HCT116 (cell line): ENCODE results near the gene STRA8. TPM values are rescaled to one million over a fixed set of nuclear protein-coding genes. Genes with fewer than 3 reads are reported as not detected.

Experiments
- ATAC-seq: fragments of 200-7000 bp; cut with Tn5 transposase; 2 replicates; pipeline ENCODE4 v1.9.1; 2020; ENCODE audit warnings: mild to moderate bottlenecking, moderate library complexity
- BruUV-seq: library from RNA; stranded (reverse); fragments of 400-500 nt; replicated peaks from 2 replicates; lab custom pipeline; 2021; lab: Mats Ljungman, UMichigan
- CTCF ChIA-PET: fragments of 300-600 bp; sonication (Branson Sonifier 250); formaldehyde crosslinking; loops from one replicate; lab custom pipeline; 2021; ENCODE audit warnings: antibody characterized with exemption; lab: Charles Lee
- POLR2A ChIA-PET: fragments of 300-600, 350-600 bp; sonication (Branson Sonifier 250); formaldehyde crosslinking; loops from one replicate; lab custom pipeline; 2021; ENCODE audit warnings: antibody characterized with exemption; lab: Charles Lee
- RAD21 ChIA-PET, 2 experiments: fragments of 300-600 bp; sonication (Branson Sonifier 250); formaldehyde crosslinking; loops; one replicate each; lab custom pipeline; 2023; ENCODE audit warnings: low total read pairs in 2 of 2; ENCODE audit not compliant: uncharacterized antibody in 2 of 2, unreplicated experiment in 2 of 2, low non-redundant PET in 1 of 2; lab: Charles Lee
- DNase-seq: peaks from one replicate; pipeline ENCODE4 v3.0.0-alpha.2; 2010; ENCODE audit warnings: low read depth, low spot score
- H2AFZ ChIP-seq: fragments of 200-600 bp; shearing (Covaris generic), sonication (generic); 2 replicates; pipeline ENCODE4 v1.6.1; 2017; ENCODE audit warnings: low read depth, mixed run types, mixed read lengths, antibody characterized with exemption, low read length; ENCODE audit not compliant: poor library complexity, severe bottlenecking
- H3K27ac ChIP-seq: 2 replicates; pipeline ENCODE4 v1.5.1; 2012; ENCODE audit warnings: low read depth, low read length
- H3K27me3 ChIP-seq: fragments of 200-600 bp; sonication (generic); 2 replicates; pipeline ENCODE4 v1.6.1; 2016; ENCODE audit warnings: mixed run types, low read length, mixed read lengths; ENCODE audit not compliant: insufficient read depth
- H3K36me3 ChIP-seq, 2 experiments: fragments of 200-500 bp in 1 of 2; fragments of 200-600 bp in 1 of 2; sonication (Bioruptor generic) in 1 of 2; sonication (generic) in 1 of 2; 2 replicates each; pipeline versions ENCODE4 v1.5.1 to v1.6.1; 2014 to 2016; ENCODE audit warnings: low read length in 2 of 2, inconsistent platforms in 1 of 2, mixed read lengths in 1 of 2, mixed run types in 1 of 2; ENCODE audit not compliant: insufficient read depth in 2 of 2, control insufficient read depth in 1 of 2
- H3K4me1 ChIP-seq, 2 experiments: fragments of 200-600 bp in 1 of 2; sonication (generic) in 1 of 2; 2 replicates each; pipeline versions ENCODE4 v1.5.1 to v1.6.1; 2012 to 2017; ENCODE audit warnings: low read length in 2 of 2, inconsistent platforms in 1 of 2, mild to moderate bottlenecking in 1 of 2, mixed read lengths in 1 of 2, mixed run types in 1 of 2, moderate library complexity in 1 of 2; ENCODE audit not compliant: insufficient read depth in 2 of 2, control insufficient read depth in 1 of 2
- H3K4me2 ChIP-seq: fragments of 200-600 bp; sonication (generic); 2 replicates; pipeline ENCODE4 v1.6.1; 2017; ENCODE audit warnings: mixed run types, low read length, mixed read lengths
- H3K4me3 ChIP-seq, 2 experiments: fragments of 200-600 bp in 1 of 2; sonication (generic) in 1 of 2; replicated peaks in 1 of 2; 2 replicates each; pipeline ENCODE4 v1.5.1; 2011 to 2016; ENCODE audit warnings: low read length in 2 of 2, control low read depth in 1 of 2, low read depth in 1 of 2, mild to moderate bottlenecking in 1 of 2, mixed read lengths in 1 of 2, mixed run types in 1 of 2
- H3K79me2 ChIP-seq: fragments of 200-600 bp; sonication (generic); 2 replicates; pipeline ENCODE4 v1.6.1; 2017; ENCODE audit warnings: mild to moderate bottlenecking, mixed run types, low read length, moderate library complexity, mixed read lengths; ENCODE audit not compliant: insufficient read depth
- H3K9ac ChIP-seq: fragments of 200-600 bp; sonication (generic); 2 replicates; pipeline ENCODE4 v1.6.1; 2016; ENCODE audit warnings: low read length, mixed read lengths
- H3K9me2 ChIP-seq: fragments of 200-600 bp; sonication (generic), shearing (Covaris generic); 2 replicates; pipeline ENCODE4 v1.6.1; 2017; ENCODE audit warnings: mixed run types, mild to moderate bottlenecking, moderate library complexity; ENCODE audit not compliant: insufficient read depth
- H3K9me3 ChIP-seq, 2 experiments: fragments of 200-500 bp in 1 of 2; fragments of 200-600 bp in 1 of 2; sonication (Bioruptor generic) in 1 of 2; sonication (generic) in 1 of 2; 2 replicates each; pipeline ENCODE4 v1.6.1; 2014 to 2017; ENCODE audit warnings: low read length in 2 of 2, mixed read lengths in 2 of 2, inconsistent platforms in 1 of 2, low read depth in 1 of 2, mild to moderate bottlenecking in 1 of 2, mixed run types in 1 of 2, moderate library complexity in 1 of 2; ENCODE audit not compliant: control insufficient read depth in 1 of 2, insufficient read depth in 1 of 2
- H4K20me1 ChIP-seq: fragments of 200-600 bp; sonication (generic), shearing (Covaris generic); 2 replicates; pipeline ENCODE4 v1.6.1; 2017; ENCODE audit warnings: mixed run types, mild to moderate bottlenecking, moderate library complexity; ENCODE audit not compliant: insufficient read depth
- CBX3 ChIP-seq: IDR thresholded peaks from 2 replicates; pipeline ENCODE4 v1.6.1; 2012; ENCODE audit warnings: low read depth
- EGR1 ChIP-seq: IDR thresholded peaks from 2 replicates; pipeline ENCODE4 v1.6.1; 2012; ENCODE audit warnings: low read depth
- ELF1 ChIP-seq: IDR thresholded peaks from 2 replicates; pipeline ENCODE4 v1.6.1; 2012; ENCODE audit warnings: low read depth, borderline replicate concordance
- EZH2 ChIP-seq: fragments of 200-600 bp; sonication (generic); IDR thresholded peaks from 2 replicates; pipeline ENCODE4 v1.6.1; 2017; ENCODE audit warnings: antibody characterized with exemption, mixed run types
- FOSL1 ChIP-seq: IDR thresholded peaks from 2 replicates; pipeline ENCODE4 v1.6.1; 2012; ENCODE audit warnings: low read depth
- JUND ChIP-seq: IDR thresholded peaks from 2 replicates; pipeline ENCODE4 v1.6.1; 2012
- POLR2A ChIP-seq: IDR thresholded peaks from 2 replicates; pipeline ENCODE4 v1.7.0; 2011; ENCODE audit warnings: borderline replicate concordance; ENCODE audit not compliant: insufficient read depth, insufficient read length; ENCODE audit errors: extremely low read depth
- POLR2AphosphoS5 ChIP-seq: IDR thresholded peaks from 2 replicates; pipeline ENCODE4 v1.6.1; 2011; ENCODE audit warnings: mild to moderate bottlenecking, low read depth, low read length, moderate library complexity
- RAD21 ChIP-seq: IDR thresholded peaks from 2 replicates; pipeline ENCODE4 v1.6.1; 2012; ENCODE audit warnings: low read depth, mild to moderate bottlenecking
- SP1 ChIP-seq: IDR thresholded peaks from 2 replicates; pipeline ENCODE4 v1.6.1; 2012; ENCODE audit warnings: low read depth
- SRF ChIP-seq: IDR thresholded peaks from 2 replicates; pipeline ENCODE4 v1.6.1; 2012; ENCODE audit warnings: low read depth
- TCF7L2 ChIP-seq: IDR thresholded peaks from 2 replicates; pipeline ENCODE4 v1.7.0; 2011; ENCODE audit warnings: borderline replicate concordance, inconsistent platforms; ENCODE audit not compliant: insufficient read depth, insufficient read length; ENCODE audit errors: extremely low read depth
- YY1 ChIP-seq: IDR thresholded peaks from 2 replicates; pipeline ENCODE4 v1.6.1; 2011; ENCODE audit warnings: low read length, low read depth, moderate library complexity, mild to moderate bottlenecking; ENCODE audit not compliant: insufficient replicate concordance; ENCODE audit errors: extremely low read depth
- ZFX ChIP-seq: fragments of 450-650 bp; IDR thresholded peaks from 2 replicates; pipeline ENCODE4 v1.6.1; 2017
- ZNF274 ChIP-seq: fragments of 200-500 bp; sonication (Bioruptor generic); IDR thresholded peaks from 2 replicates; pipeline ENCODE4 v1.6.1; 2014; ENCODE audit warnings: mild to moderate bottlenecking, low read depth, low read length, inconsistent platforms
- intact Hi-C: fragments of 100-400 bp; cut with micrococcal nuclease; formaldehyde crosslinking; loops from 2 replicates; pipeline ENCODE4 v1.10.0; 2022
- total RNA-seq: library from RNA; stranded (reverse); gene quantifications from one replicate; pipeline ENCODE4 v1.2.1, GENCODE V29; 2021; ENCODE audit not compliant: unreplicated experiment
- TF ChIP-seq, protein P1 (sequence below): IDR thresholded peaks from 2 replicates; pipeline ENCODE4 v1.6.1; 2012
- TF ChIP-seq, protein P2 (sequence below): IDR thresholded peaks from 2 replicates; pipeline ENCODE4 v1.6.1; 2012; ENCODE audit warnings: low read depth
- TF ChIP-seq, protein P3 (sequence below): IDR thresholded peaks from 2 replicates; pipeline ENCODE4 v1.6.1; 2012

STRA8 gene
- total RNA-seq, 1 experiment from 2014 or later = not detected

DNA sequence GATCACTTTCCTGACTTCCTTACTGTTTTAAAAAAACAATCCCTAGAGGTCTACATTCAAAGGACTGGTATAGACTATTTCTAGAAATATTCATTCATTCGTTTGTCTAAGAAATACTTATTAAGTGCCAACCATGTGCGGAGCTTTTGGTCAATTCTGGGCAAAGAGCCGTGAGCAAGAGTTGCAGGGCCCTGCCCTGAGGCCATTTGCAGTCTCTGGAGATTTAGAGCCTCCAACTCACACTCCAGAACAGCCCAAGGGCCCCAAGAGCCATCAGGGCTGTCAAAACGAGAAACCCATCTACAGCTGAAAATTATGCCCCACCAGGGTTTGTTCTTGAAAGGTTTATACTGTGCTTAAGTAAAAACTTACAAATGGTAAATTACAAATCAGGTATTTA, 38.5 kb upstream of the STRA8 start:
- no peak overlapping the region for H3K4me2 ChIP-seq
- no peaks in the 10 kb centered on the region for H3K27me3 ChIP-seq
- H3K9me3 ChIP-seq = no peaks in the 10 kb centered on the region
- no peak overlapping the region for H2AFZ ChIP-seq
- no peaks in the 10 kb centered on the region for H3K9me2 ChIP-seq
- H3K79me2 ChIP-seq = no peaks in the 10 kb centered on the region
- no TSS peak for BruUV-seq
- no peaks in the 10 kb centered on the region for H4K20me1 ChIP-seq
- no peak for ATAC-seq
- no peak for DNase-seq
- RAD21 ChIA-PET = no interaction called here
- intact Hi-C loops = no loop called here
- H3K36me3 ChIP-seq = peaks cover 0 to 2% of the 10 kb centered on the region in 2 experiments; a peak in 2 of 4 replicates
- H3K4me3 ChIP-seq = no peak overlapping the region
- no peak overlapping the region for H3K27ac ChIP-seq
- H3K9ac ChIP-seq = no peak overlapping the region
- CTCF ChIA-PET = no interaction called here
- H3K4me1 ChIP-seq = no peaks in the 10 kb centered on the region
- no peak for TF ChIP-seq ELF1
- no peak for TF ChIP-seq ZFX
- TF ChIP-seq SP1 = no peak
- TF ChIP-seq TCF7L2 = no peak
- no peak for TF ChIP-seq POLR2AphosphoS5
- no peak for TF ChIP-seq CBX3
- TF ChIP-seq EZH2 = no peak
- TF ChIP-seq RAD21 = no peak
- no peak for TF ChIP-seq YY1
- POLR2A ChIA-PET = no interaction called here

DNA sequence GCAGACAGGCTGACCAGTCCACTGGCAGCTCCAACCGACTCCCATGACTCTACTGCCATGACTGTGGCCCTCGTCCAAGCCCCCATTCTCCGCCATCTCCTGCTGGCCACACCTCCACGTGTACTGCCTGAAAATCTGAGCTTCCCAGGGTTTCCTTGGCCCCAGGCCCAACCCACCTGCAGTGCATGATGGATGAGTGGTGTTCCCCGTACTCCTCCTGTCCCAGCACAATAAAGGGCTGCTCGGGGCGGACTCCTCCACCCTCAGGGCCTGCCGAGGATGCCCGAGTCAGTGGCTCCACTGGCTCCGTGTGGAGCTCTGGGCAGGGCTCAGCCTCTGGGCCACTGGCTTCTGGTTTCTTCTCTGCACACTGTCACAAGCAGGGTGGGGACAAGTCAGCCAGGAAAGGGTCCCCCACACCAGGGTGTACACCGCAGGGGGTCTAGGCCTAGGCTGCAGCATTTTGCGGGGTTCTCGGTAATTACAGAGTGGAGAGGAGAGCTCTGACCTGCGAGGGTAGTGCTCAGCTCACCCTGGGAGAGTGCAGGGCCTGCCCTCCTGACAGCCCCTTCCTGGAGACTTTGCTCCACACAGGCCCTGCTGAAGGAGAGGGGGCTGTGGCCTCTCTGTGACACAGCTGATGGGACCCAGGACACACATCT, 37.5 kb upstream of the STRA8 start:
- Histone ChIP-seq H3K9me2 (no peaks in the 10 kb centered on the region), H3K79me2 (no peaks in the 10 kb centered on the region), H3K36me3 (peaks cover 2 to 3% of the 10 kb centered on the region in 2 experiments; a peak in 3 of 4 replicates), H3K27ac (no peak overlapping the region), H2AFZ (no peak overlapping the region), H3K4me3 (no peak overlapping the region), H4K20me1 (no peaks in the 10 kb centered on the region), H3K4me1 (no peaks in the 10 kb centered on the region), H3K9ac (no peak overlapping the region), H3K9me3 (no peaks in the 10 kb centered on the region), H3K4me2 (no peak overlapping the region), H3K27me3 (no peaks in the 10 kb centered on the region)
- POLR2A ChIA-PET = no interaction called here
- CTCF ChIA-PET = no interaction called here
- ATAC-seq = no peak
- intact Hi-C loops = no loop called here
- RAD21 ChIA-PET = no interaction called here
- no TSS peak for BruUV-seq
- no peak for DNase-seq
- no peak for TF ChIP-seq FOSL1
- TF ChIP-seq YY1 = no peak
- no peak for TF ChIP-seq EGR1
- no peak for TF ChIP-seq POLR2A
- TF ChIP-seq SRF = no peak
- TF ChIP-seq, protein P1, sequence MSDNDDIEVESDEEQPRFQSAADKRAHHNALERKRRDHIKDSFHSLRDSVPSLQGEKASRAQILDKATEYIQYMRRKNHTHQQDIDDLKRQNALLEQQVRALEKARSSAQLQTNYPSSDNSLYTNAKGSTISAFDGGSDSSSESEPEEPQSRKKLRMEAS = no peak
- TF ChIP-seq CBX3 = no peak
- no peak for TF ChIP-seq TCF7L2
- no peak for TF ChIP-seq POLR2AphosphoS5
- TF ChIP-seq, protein P2, sequence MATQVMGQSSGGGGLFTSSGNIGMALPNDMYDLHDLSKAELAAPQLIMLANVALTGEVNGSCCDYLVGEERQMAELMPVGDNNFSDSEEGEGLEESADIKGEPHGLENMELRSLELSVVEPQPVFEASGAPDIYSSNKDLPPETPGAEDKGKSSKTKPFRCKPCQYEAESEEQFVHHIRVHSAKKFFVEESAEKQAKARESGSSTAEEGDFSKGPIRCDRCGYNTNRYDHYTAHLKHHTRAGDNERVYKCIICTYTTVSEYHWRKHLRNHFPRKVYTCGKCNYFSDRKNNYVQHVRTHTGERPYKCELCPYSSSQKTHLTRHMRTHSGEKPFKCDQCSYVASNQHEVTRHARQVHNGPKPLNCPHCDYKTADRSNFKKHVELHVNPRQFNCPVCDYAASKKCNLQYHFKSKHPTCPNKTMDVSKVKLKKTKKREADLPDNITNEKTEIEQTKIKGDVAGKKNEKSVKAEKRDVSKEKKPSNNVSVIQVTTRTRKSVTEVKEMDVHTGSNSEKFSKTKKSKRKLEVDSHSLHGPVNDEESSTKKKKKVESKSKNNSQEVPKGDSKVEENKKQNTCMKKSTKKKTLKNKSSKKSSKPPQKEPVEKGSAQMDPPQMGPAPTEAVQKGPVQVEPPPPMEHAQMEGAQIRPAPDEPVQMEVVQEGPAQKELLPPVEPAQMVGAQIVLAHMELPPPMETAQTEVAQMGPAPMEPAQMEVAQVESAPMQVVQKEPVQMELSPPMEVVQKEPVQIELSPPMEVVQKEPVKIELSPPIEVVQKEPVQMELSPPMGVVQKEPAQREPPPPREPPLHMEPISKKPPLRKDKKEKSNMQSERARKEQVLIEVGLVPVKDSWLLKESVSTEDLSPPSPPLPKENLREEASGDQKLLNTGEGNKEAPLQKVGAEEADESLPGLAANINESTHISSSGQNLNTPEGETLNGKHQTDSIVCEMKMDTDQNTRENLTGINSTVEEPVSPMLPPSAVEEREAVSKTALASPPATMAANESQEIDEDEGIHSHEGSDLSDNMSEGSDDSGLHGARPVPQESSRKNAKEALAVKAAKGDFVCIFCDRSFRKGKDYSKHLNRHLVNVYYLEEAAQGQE = no peak
- no peak for TF ChIP-seq ZNF274
- TF ChIP-seq, protein P3, sequence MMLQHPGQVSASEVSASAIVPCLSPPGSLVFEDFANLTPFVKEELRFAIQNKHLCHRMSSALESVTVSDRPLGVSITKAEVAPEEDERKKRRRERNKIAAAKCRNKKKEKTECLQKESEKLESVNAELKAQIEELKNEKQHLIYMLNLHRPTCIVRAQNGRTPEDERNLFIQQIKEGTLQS = no peak
- no peak for TF ChIP-seq JUND
- no peak for TF ChIP-seq ZFX
